ENCODE results near the gene CLIC5. TPM values are rescaled to one million over a fixed set of nuclear protein-coding genes. Genes with fewer than 3 reads are reported as not detected.

CLIC5 gene
- total and polyA plus RNA-seq, 2 of the 8 experiments (the other 6 are each of a cell fraction or from before 2014, with no cell fraction given) = 0.12 to 0.15 TPM

DNA sequence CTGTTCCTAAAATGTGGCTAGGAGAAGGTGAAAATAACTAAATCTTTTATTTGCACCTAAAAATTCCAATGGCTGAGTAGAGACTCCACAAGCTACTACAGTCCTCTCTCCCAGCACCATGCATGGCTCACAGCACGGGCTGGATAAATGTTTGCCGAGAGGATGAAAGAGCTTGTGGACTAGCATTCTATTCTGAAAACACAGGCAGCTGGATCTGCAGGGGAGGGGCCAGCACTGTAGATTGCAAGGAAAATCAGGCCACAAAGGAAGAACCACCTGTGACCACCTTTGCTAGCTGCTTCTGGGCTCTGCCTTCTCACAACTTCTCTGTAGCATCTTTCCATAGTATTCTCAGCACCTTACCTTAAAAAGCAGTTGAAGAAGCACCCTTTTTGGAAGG, 46.6 kb downstream of the CLIC5 start:
- Histone ChIP-seq H3K18ac (ENCODE audit: extremely low read depth, low read length) (no peak overlapping the region), H2BK15ac (ENCODE audit: low read length) (no peak overlapping the region), H3K9ac (replicated peaks in 1 of 4; ENCODE audit: extremely low read depth in 1 of 4, low read depth in 3 of 4, low read length in 3 of 4) (no peak overlapping the region), H2BK5ac (ENCODE audit: low read depth, low read length) (no peak overlapping the region), H3K79me2 (ENCODE audit: control insufficient read depth in 1 of 2, insufficient read depth in 2 of 2, low read length in 2 of 2) (no peaks in the 10 kb centered on the region), H2AK5ac (ENCODE audit: low read depth, low read length) (no peak overlapping the region), H3K4me3 (ENCODE audit: extremely low read depth in 1 of 4, insufficient read depth in 2 of 4, low read depth in 3 of 4, low read length in 4 of 4) (no peak overlapping the region), H3K27ac (ENCODE audit: low read depth, low read length) (no peak overlapping the region), H3K4me1 (replicated peaks in 1 of 4; ENCODE audit: control insufficient read depth in 3 of 4, insufficient read depth in 4 of 4, low read length in 3 of 4) (peaks cover 0 to 4% (median 2%) of the 10 kb centered on the region in 4 experiments; a peak in 3 of 7 replicates), H4K20me1 (replicated peaks in 1 of 2; ENCODE audit: control insufficient read depth in 1 of 2, insufficient read depth in 2 of 2, low read length in 2 of 2) (no peaks in the 10 kb centered on the region), H3K79me1 (ENCODE audit: low read depth, low read length) (no peaks in the 10 kb centered on the region), H2BK20ac (ENCODE audit: low read length) (no peak overlapping the region), H4K91ac (replicated peaks; ENCODE audit: insufficient read length, low read length) (no peak overlapping the region), H3K36me3 (ENCODE audit: control insufficient read depth in 2 of 4, insufficient read depth in 4 of 4, low read length in 3 of 4) (no peaks in the 10 kb centered on the region), H3K27me3 (replicated peaks in 1 of 4; ENCODE audit: control insufficient read depth in 3 of 4, extremely low read depth in 1 of 4, insufficient read depth in 3 of 4, low read length in 3 of 4) (no peaks in the 10 kb centered on the region; a peak in 1 of 7 replicates), H4K5ac (ENCODE audit: insufficient read length, low read depth, low read length) (no peak overlapping the region), H3K4me2 (ENCODE audit: insufficient read depth in 1 of 2, low read depth in 2 of 2, low read length in 2 of 2) (no peak overlapping the region), H2BK120ac (replicated peaks; ENCODE audit: low read depth, low read length) (no peak overlapping the region), H2BK12ac (ENCODE audit: low read depth, low read length) (no peak overlapping the region), H3K56ac (replicated peaks; ENCODE audit: insufficient read length, low read depth, low read length) (no peak overlapping the region), H3K14ac (ENCODE audit: insufficient read length) (no peak overlapping the region), H3K4ac (replicated peaks; ENCODE audit: insufficient read length, low read depth, low read length) (no peak overlapping the region), H3K23me2 (ENCODE audit: low read depth, low read length) (no peaks in the 10 kb centered on the region), H3K23ac (ENCODE audit: insufficient read length) (no peak overlapping the region), H3K9me3 (ENCODE audit: insufficient read depth in 2 of 2, low read depth in 1 of 2, low read length in 1 of 2) (peaks cover 0 to 6% of the 10 kb centered on the region in 2 experiments; a peak in 1 of 4 replicates), H4K8ac (ENCODE audit: extremely low read depth, insufficient read depth, low read length) (no peak overlapping the region), H2AFZ (ENCODE audit: low read length) (no peak overlapping the region)
- TF ChIP-seq NRF1 (IDR thresholded peaks at IDR 0.05; ENCODE audit: low read depth, low read length) = no peak
- no peak for TF ChIP-seq CREB1 (IDR thresholded peaks at IDR 0.05)
- no peak for TF ChIP-seq POLR2A (IDR thresholded peaks at IDR 0.05; ENCODE audit: control extremely low read depth in 1 of 2, low read depth in 2 of 2, low read length in 2 of 2)
- TF ChIP-seq CEBPB (IDR thresholded peaks at IDR 0.05; ENCODE audit: low read depth, low read length) = no peak
- TF ChIP-seq GTF2F1 (IDR thresholded peaks at IDR 0.05; ENCODE audit: borderline replicate concordance, low read depth, low read length) = no peak
- no peak for TF ChIP-seq EP300 (IDR thresholded peaks at IDR 0.05; ENCODE audit: borderline replicate concordance in 1 of 2, low read depth in 2 of 2, low read length in 2 of 2)
- no peak for TF ChIP-seq TCF12 (IDR thresholded peaks at IDR 0.05; ENCODE audit: low read depth, low read length)
- TF ChIP-seq ASH2L (IDR thresholded peaks at IDR 0.05; ENCODE audit: low read length) = no peak
- TF ChIP-seq JUN (IDR thresholded peaks at IDR 0.05; ENCODE audit: low read depth, low read length) = no peak
- TF ChIP-seq MAFK (IDR thresholded peaks at IDR 0.05; ENCODE audit: low read depth, low read length) = no peak
- DNase-seq (ENCODE audit: low read depth in 1 of 2, low spot score in 2 of 2) (no peak), FAIRE-seq (no peak)
- 78% methylated on average over 2 of the region's 2 CpGs; no CpG with 5 or more reads in 1 of the 2 experiments for WGBS, 2 experiments (ENCODE audit: extremely low coverage in 1 of 2, insufficient coverage in 1 of 2, insufficient read length in 1 of 2, insufficient replicate concordance in 2 of 2, low coverage in 1 of 2, low lambda C conversion rate in 2 of 2, missing lambda C conversion rate in 1 of 2)
- CTCF ChIA-PET (ENCODE audit: partially characterized antibody) = no interaction called here
- POLR2A ChIA-PET (ENCODE audit: partially characterized antibody) = no interaction called here

Data from H1 (cell line).